ENCODE measurements around the gene TENM3. TPM values are rescaled to one million over a fixed set of nuclear protein-coding genes. Genes with fewer than 3 reads are reported as not detected.

Gene TENM3
- total RNA-seq, 1 experiment from 2014 or later, result 0.87 TPM

DNA sequence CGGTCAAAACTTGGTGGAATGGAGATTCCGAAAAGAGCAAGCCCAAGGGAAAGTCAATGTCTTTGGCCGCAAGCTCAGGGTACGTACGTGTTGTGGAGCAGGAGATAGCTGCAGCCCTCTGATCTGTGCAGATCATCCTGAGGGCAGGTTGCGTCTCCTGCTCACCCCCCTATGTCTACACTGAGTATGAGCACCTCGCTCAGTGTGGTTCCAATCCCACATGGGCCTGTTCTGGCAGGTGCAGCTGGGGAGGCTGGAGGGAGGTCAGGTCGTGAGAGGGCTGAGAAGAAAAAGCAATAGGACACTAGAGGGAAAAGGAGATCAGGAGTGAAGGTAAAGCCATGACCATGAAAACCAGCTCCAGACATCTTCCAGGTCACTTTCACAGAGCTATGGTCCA lies 531.9 kb downstream of the TENM3 start:
- ChIA-PET CTCF (no interaction called here), POLR2A (ENCODE audit: unreplicated experiment) (no interaction called here)
- BruUV-seq (replicated peaks), result no TSS peak
- Histone ChIP-seq H3K27me3 (ENCODE audit: low read length) (no peaks in the 10 kb centered on the region), H3K36me3 (ENCODE audit: low read depth, low read length) (no peaks in the 10 kb centered on the region), H3K27ac (ENCODE audit: low read length) (no peak overlapping the region), H3K9ac (ENCODE audit: low read length) (no peak overlapping the region), H3K4me3 (ENCODE audit: low read length) (no peak overlapping the region), H4K20me1 (ENCODE audit: low read length) (no peaks in the 10 kb centered on the region), H3K4me1 (ENCODE audit: insufficient read depth, low read length) (no peaks in the 10 kb centered on the region), H2AFZ (ENCODE audit: low read length) (no peak overlapping the region), H3K9me3 (ENCODE audit: low read length) (no peaks in the 10 kb centered on the region), H3K79me2 (ENCODE audit: low read length) (no peaks in the 10 kb centered on the region), H3F3A (ENCODE audit: low read length, unreplicated experiment) (no peaks in the 10 kb centered on the region), H3K4me2 (ENCODE audit: low read length) (no peak overlapping the region), H3K9me2 (replicated peaks; ENCODE audit: low read length) (no peaks in the 10 kb centered on the region)
- intact Hi-C loops (cut with micrococcal nuclease), result no loop called here
- no peak for TF ChIP-seq EZH2phosphoT487 (IDR thresholded peaks at IDR 0.05; ENCODE audit: borderline replicate concordance, low read length)
- TF ChIP-seq, protein P1, sequence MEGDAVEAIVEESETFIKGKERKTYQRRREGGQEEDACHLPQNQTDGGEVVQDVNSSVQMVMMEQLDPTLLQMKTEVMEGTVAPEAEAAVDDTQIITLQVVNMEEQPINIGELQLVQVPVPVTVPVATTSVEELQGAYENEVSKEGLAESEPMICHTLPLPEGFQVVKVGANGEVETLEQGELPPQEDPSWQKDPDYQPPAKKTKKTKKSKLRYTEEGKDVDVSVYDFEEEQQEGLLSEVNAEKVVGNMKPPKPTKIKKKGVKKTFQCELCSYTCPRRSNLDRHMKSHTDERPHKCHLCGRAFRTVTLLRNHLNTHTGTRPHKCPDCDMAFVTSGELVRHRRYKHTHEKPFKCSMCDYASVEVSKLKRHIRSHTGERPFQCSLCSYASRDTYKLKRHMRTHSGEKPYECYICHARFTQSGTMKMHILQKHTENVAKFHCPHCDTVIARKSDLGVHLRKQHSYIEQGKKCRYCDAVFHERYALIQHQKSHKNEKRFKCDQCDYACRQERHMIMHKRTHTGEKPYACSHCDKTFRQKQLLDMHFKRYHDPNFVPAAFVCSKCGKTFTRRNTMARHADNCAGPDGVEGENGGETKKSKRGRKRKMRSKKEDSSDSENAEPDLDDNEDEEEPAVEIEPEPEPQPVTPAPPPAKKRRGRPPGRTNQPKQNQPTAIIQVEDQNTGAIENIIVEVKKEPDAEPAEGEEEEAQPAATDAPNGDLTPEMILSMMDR (conservative IDR thresholded peaks at IDR 0.05; ENCODE audit: low read depth, low read length), result no peak
- no peak for TF ChIP-seq EZH2 (IDR thresholded peaks at IDR 0.05; ENCODE audit: low read length, unreplicated experiment)
- DNase-seq (no peak), ATAC-seq (no peak)

- Histone ChIP-seq H3F3A (ENCODE audit: low read length, unreplicated experiment) (no peaks in the 10 kb centered on the region), H3K4me1 (ENCODE audit: insufficient read depth, low read length) (no peaks in the 10 kb centered on the region), H3K9me3 (ENCODE audit: low read length) (no peaks in the 10 kb centered on the region), H2AFZ (ENCODE audit: low read length) (no peak overlapping the region), H3K27me3 (ENCODE audit: low read length) (no peaks in the 10 kb centered on the region), H3K4me2 (ENCODE audit: low read length) (no peak overlapping the region), H3K9ac (ENCODE audit: low read length) (no peak overlapping the region), H3K4me3 (ENCODE audit: low read length) (no peak overlapping the region), H4K20me1 (ENCODE audit: low read length) (no peaks in the 10 kb centered on the region), H3K36me3 (ENCODE audit: low read depth, low read length) (no peaks in the 10 kb centered on the region), H3K27ac (ENCODE audit: low read length) (no peak overlapping the region), H3K9me2 (replicated peaks; ENCODE audit: low read length) (no peaks in the 10 kb centered on the region), H3K79me2 (ENCODE audit: low read length) (no peaks in the 10 kb centered on the region)
- DNase-seq (no peak), ATAC-seq (no peak)
- no TSS peak for BruUV-seq (replicated peaks)
- intact Hi-C loops (cut with micrococcal nuclease), result no loop called here
- ChIA-PET POLR2A (ENCODE audit: unreplicated experiment) (no interaction called here), CTCF (no interaction called here)
- TF ChIP-seq, protein P1 (conservative IDR thresholded peaks at IDR 0.05; ENCODE audit: low read depth, low read length), result no peak
These were observed 533.3 kb downstream of the TENM3 start for GRCh38 chr4:182776376-182777105.

GRCh38 chr4:182778222-182778982 lies 535.2 kb downstream of the TENM3 start:
- intact Hi-C loops (cut with micrococcal nuclease), result no loop called here
- Histone ChIP-seq H3K9ac (ENCODE audit: low read length) (no peak overlapping the region), H3K36me3 (ENCODE audit: low read depth, low read length) (no peaks in the 10 kb centered on the region), H3K4me1 (ENCODE audit: insufficient read depth, low read length) (no peaks in the 10 kb centered on the region), H3K4me3 (ENCODE audit: low read length) (no peak overlapping the region), H3K9me2 (replicated peaks; ENCODE audit: low read length) (no peaks in the 10 kb centered on the region), H3K79me2 (ENCODE audit: low read length) (no peaks in the 10 kb centered on the region), H2AFZ (ENCODE audit: low read length) (no peak overlapping the region), H3K27ac (ENCODE audit: low read length) (no peak overlapping the region), H3F3A (ENCODE audit: low read length, unreplicated experiment) (no peaks in the 10 kb centered on the region), H3K9me3 (ENCODE audit: low read length) (no peaks in the 10 kb centered on the region), H4K20me1 (ENCODE audit: low read length) (no peaks in the 10 kb centered on the region), H3K27me3 (ENCODE audit: low read length) (no peaks in the 10 kb centered on the region), H3K4me2 (ENCODE audit: low read length) (no peak overlapping the region)
- TF ChIP-seq EZH2phosphoT487 (IDR thresholded peaks at IDR 0.05; ENCODE audit: borderline replicate concordance, low read length) (no peak), EZH2 (IDR thresholded peaks at IDR 0.05; ENCODE audit: low read length, unreplicated experiment) (no peak)
- TF ChIP-seq, protein P1 (conservative IDR thresholded peaks at IDR 0.05; ENCODE audit: low read depth, low read length), result no peak
- ChIA-PET POLR2A (ENCODE audit: unreplicated experiment) (no interaction called here), CTCF (interaction anchor here (0.5 kb wide), 1 partner anchor 27 kb away, joined by 8 read pairs; no protein-coding TSS in a partner anchor)
- no TSS peak for BruUV-seq (replicated peaks)
- ATAC-seq (no peak), DNase-seq (peak; percentile 7)
